A673 (cell line): ENCODE results near the gene TJP1. TPM values are rescaled to one million over a fixed set of nuclear protein-coding genes. Genes with fewer than 3 reads are reported as not detected.
A peak's percentile ranks its signal among the peaks of the same experiment; 100 is the strongest.

Source experiments
- BruUV-seq: library from RNA; stranded (reverse); fragments of 400-500 nt; replicated peaks from 2 replicates; lab custom pipeline; 2021; lab: Mats Ljungman, UMichigan
- CTCF ChIA-PET: fragments of 300-600 bp; sonication (Branson Sonifier 250); formaldehyde crosslinking; loops from one replicate; lab custom pipeline; 2022; ENCODE audit warnings: antibody characterized with exemption; lab: Charles Lee
- POLR2A ChIA-PET: fragments of 300-600 bp; sonication (Branson Sonifier 250); formaldehyde crosslinking; loops from one replicate; lab custom pipeline; 2022; ENCODE audit warnings: antibody characterized with exemption; ENCODE audit not compliant: low non-redundant PET; lab: Charles Lee
- DNase-seq: peaks from one replicate; pipeline ENCODE4 v3.0.0-alpha.2; 2015; ENCODE audit warnings: low spot score
- H3K27ac ChIP-seq: fragments of 200-600 bp; sonication (generic); 2 replicates; pipeline ENCODE4 v1.5.1; 2016; ENCODE audit warnings: mixed run types, low read depth, mild to moderate bottlenecking, mixed read lengths, antibody characterized with exemption, low read length; ENCODE audit not compliant: poor library complexity, severe bottlenecking
- H3K27me3 ChIP-seq: fragments of 200-600 bp; sonication (generic); replicated peaks from 2 replicates; pipeline ENCODE4 v1.6.1; 2017; ENCODE audit warnings: mixed run types, low read depth, mild to moderate bottlenecking, mixed read lengths, antibody characterized with exemption, low read length; ENCODE audit not compliant: insufficient read depth, poor library complexity
- H3K36me3 ChIP-seq: fragments of 200-600 bp; sonication (generic); 2 replicates; pipeline ENCODE4 v1.6.1; 2016; ENCODE audit warnings: mixed run types, mild to moderate bottlenecking, mixed read lengths, antibody characterized with exemption, low read length; ENCODE audit not compliant: insufficient read depth, poor library complexity, severe bottlenecking
- H3K4me1 ChIP-seq: fragments of 200-600 bp; sonication (generic); 2 replicates; pipeline ENCODE4 v1.6.1; 2017; ENCODE audit warnings: mixed run types, mild to moderate bottlenecking, mixed read lengths, antibody characterized with exemption, low read length; ENCODE audit not compliant: insufficient read depth, poor library complexity, severe bottlenecking
- H3K4me3 ChIP-seq: fragments of 200-600 bp; sonication (generic); 2 replicates; pipeline ENCODE4 v1.5.1; 2016; ENCODE audit warnings: low read depth, mixed run types, mild to moderate bottlenecking, mixed read lengths, low read length; ENCODE audit not compliant: poor library complexity, severe bottlenecking
- H3K9me3 ChIP-seq: fragments of 200-600 bp; sonication (generic); 2 replicates; pipeline ENCODE4 v1.6.1; 2016; ENCODE audit warnings: mixed run types, low read depth, mild to moderate bottlenecking, mixed read lengths, antibody characterized with exemption, low read length; ENCODE audit not compliant: poor library complexity, severe bottlenecking
- CTCF ChIP-seq: fragments of 300-800, 200-600 bp; sonication (generic); conservative IDR thresholded peaks from 2 replicates; pipeline ENCODE4 v1.5.1; 2017; ENCODE audit warnings: low read depth, mild to moderate bottlenecking, antibody characterized with exemption, low read length, moderate library complexity, mixed read lengths
- EZH2 ChIP-seq: fragments of 200-600 bp; sonication (generic); IDR thresholded peaks from 2 replicates; pipeline ENCODE4 v1.6.1; 2017; ENCODE audit warnings: borderline replicate concordance, low read depth, mild to moderate bottlenecking, mixed read lengths, antibody characterized with exemption, low read length; ENCODE audit not compliant: poor library complexity, severe bottlenecking
- intact Hi-C: fragments of 100-400 bp; cut with micrococcal nuclease; formaldehyde crosslinking; loops from one replicate; pipeline ENCODE4 v1.10.0; 2022; ENCODE audit not compliant: unreplicated experiment
- total RNA-seq: library from RNA; stranded (reverse); gene quantifications from 2 replicates; pipeline ENCODE4 v1.2.3, GENCODE V29; 2021

TJP1 gene
- total RNA-seq, 1 experiment from 2014 or later = 34.7 TPM

- no peak overlapping the region for H3K4me3 ChIP-seq
- H3K4me1 ChIP-seq = no peaks in the 10 kb centered on the region
- no peaks in the 10 kb centered on the region for H3K36me3 ChIP-seq
- no peak overlapping the region for H3K27ac ChIP-seq
- peak; percentile 65 for DNase-seq
- no peaks in the 10 kb centered on the region for H3K9me3 ChIP-seq
- no peak for TF ChIP-seq CTCF
- TF ChIP-seq EZH2 = no peak
- intact Hi-C loops = no loop called here
- no TSS peak for BruUV-seq
- no peaks in the 10 kb centered on the region for H3K27me3 ChIP-seq
- ChIA-PET POLR2A (no interaction called here), CTCF (interaction anchor here (1.0 kb wide), 1 partner anchor 255 kb away, joined by 4 read pairs; no protein-coding TSS in a partner anchor)
These were observed 151.0 kb downstream of the TJP1 start for GRCh38 chr15:29670998-29671981.

- Histone ChIP-seq H3K27me3 (no peaks in the 10 kb centered on the region), H3K9me3 (no peaks in the 10 kb centered on the region), H3K4me1 (no peaks in the 10 kb centered on the region), H3K4me3 (no peak overlapping the region), H3K27ac (no peak overlapping the region), H3K36me3 (no peaks in the 10 kb centered on the region)
- CTCF ChIA-PET = no interaction called here
- no TSS peak for BruUV-seq
- intact Hi-C loops = no loop called here
- POLR2A ChIA-PET = no interaction called here
- TF ChIP-seq CTCF (no peak), EZH2 (no peak)
- DNase-seq = no peak
These were observed 152.0 kb downstream of the TJP1 start for GRCh38 chr15:29670266-29670665.

GRCh38 chr15:29669823-29670222 is 152.4 kb downstream of the TJP1 start:
- no peaks in the 10 kb centered on the region for H3K36me3 ChIP-seq
- ChIA-PET CTCF (no interaction called here), POLR2A (no interaction called here)
- H3K27me3 ChIP-seq = no peaks in the 10 kb centered on the region
- H3K27ac ChIP-seq = no peak overlapping the region
- TF ChIP-seq CTCF = no peak
- no peak for TF ChIP-seq EZH2
- no peaks in the 10 kb centered on the region for H3K9me3 ChIP-seq
- DNase-seq = no peak
- H3K4me1 ChIP-seq = no peaks in the 10 kb centered on the region
- H3K4me3 ChIP-seq = no peak overlapping the region
- intact Hi-C loops = loop anchor here (2.0 kb wide), 1 partner anchor 71 kb away; no protein-coding TSS in a partner anchor
- no TSS peak for BruUV-seq
